BE2C (cell line): ENCODE data around the gene PHACTR1.

ENCODE experiments used
- DNase-seq: peaks from one replicate; pipeline ENCODE4 v3.0.0-alpha.2; 2020
- H3K27me3 ChIP-seq: fragments of 250-450 bp; sonication (Bioruptor Pico); 2 replicates; pipeline ENCODE4 v1.5.1; 2020; ENCODE audit warnings: mild to moderate bottlenecking
- H3K36me3 ChIP-seq: fragments of 250-450 bp; sonication (Bioruptor Pico); 2 replicates; pipeline ENCODE4 v1.5.1; 2020; ENCODE audit warnings: mild to moderate bottlenecking
- H3K4me1 ChIP-seq: fragments of 250-450 bp; sonication (Bioruptor Pico); 2 replicates; pipeline ENCODE4 v1.5.1; 2020
- H3K4me3 ChIP-seq: 2 replicates; pipeline ENCODE4 v1.5.1; 2011; ENCODE audit warnings: low read depth, low read length
- H3K9me3 ChIP-seq: fragments of 250-450 bp; sonication (Bioruptor Pico); 2 replicates; pipeline ENCODE4 v1.5.1; 2020
- CTCF ChIP-seq: IDR thresholded peaks from 2 replicates; pipeline ENCODE4 v1.5.1; 2012; ENCODE audit warnings: mild to moderate bottlenecking, low read depth, low read length

Gene PHACTR1

GRCh38 chr6:13066820-13067219 lies 350.3 kb downstream of the PHACTR1 start:
- no peaks in the 10 kb centered on the region for H3K27me3 ChIP-seq
- H3K9me3 ChIP-seq: no peaks in the 10 kb centered on the region
- DNase-seq: no peak
- no peak overlapping the region for H3K4me3 ChIP-seq
- TF ChIP-seq CTCF: no peak
- H3K4me1 ChIP-seq: no peaks in the 10 kb centered on the region
- no peaks in the 10 kb centered on the region for H3K36me3 ChIP-seq

- H3K4me3 ChIP-seq: no peak overlapping the region
- H3K4me1 ChIP-seq: no peaks in the 10 kb centered on the region
- DNase-seq: no peak
- no peak for TF ChIP-seq CTCF
- no peaks in the 10 kb centered on the region for H3K27me3 ChIP-seq
- H3K9me3 ChIP-seq: no peaks in the 10 kb centered on the region
- H3K36me3 ChIP-seq: no peaks in the 10 kb centered on the region
These were observed 352.1 kb downstream of the PHACTR1 start for GRCh38 chr6:13068586-13069210.

GRCh38 chr6:13071550-13072345 lies 355.2 kb downstream of the PHACTR1 start:
- Histone ChIP-seq H3K4me1 (no peaks in the 10 kb centered on the region), H3K9me3 (no peaks in the 10 kb centered on the region), H3K36me3 (no peaks in the 10 kb centered on the region), H3K27me3 (no peaks in the 10 kb centered on the region), H3K4me3 (no peak overlapping the region)
- no peak for DNase-seq
- TF ChIP-seq CTCF: no peak

GRCh38 chr6:13072686-13073347 lies 356.2 kb downstream of the PHACTR1 start:
- H3K36me3 ChIP-seq: no peaks in the 10 kb centered on the region
- no peak for DNase-seq
- H3K4me3 ChIP-seq: no peak overlapping the region
- H3K4me1 ChIP-seq: no peaks in the 10 kb centered on the region
- TF ChIP-seq CTCF: no peak
- H3K27me3 ChIP-seq: no peaks in the 10 kb centered on the region
- no peaks in the 10 kb centered on the region for H3K9me3 ChIP-seq

GRCh38 chr6:13074415-13075140 lies 358.0 kb downstream of the PHACTR1 start:
- no peak for DNase-seq
- H3K27me3 ChIP-seq: no peaks in the 10 kb centered on the region
- H3K4me1 ChIP-seq: no peaks in the 10 kb centered on the region
- H3K9me3 ChIP-seq: no peaks in the 10 kb centered on the region
- H3K4me3 ChIP-seq: no peak overlapping the region
- H3K36me3 ChIP-seq: no peaks in the 10 kb centered on the region
- no peak for TF ChIP-seq CTCF
